K562 (cell line): ENCODE data around the gene RALY. TPM values are rescaled to one million over a fixed set of nuclear protein-coding genes. Genes with fewer than 3 reads are reported as not detected.
A peak's percentile ranks its signal among the peaks of the same experiment; 100 is the strongest.

ENCODE experiments used
- E2F6 ChIP-seq, 2 experiments: IDR thresholded peaks; 2 replicates each; pipeline ENCODE4 v1.6.1; 2011; ENCODE audit warnings: borderline replicate concordance in 1 of 2, control low read depth in 1 of 2, low read depth in 1 of 2, low read length in 1 of 2, mild to moderate bottlenecking in 1 of 2, mixed read lengths in 1 of 2, moderate library complexity in 1 of 2; ENCODE audit not compliant: insufficient read depth in 1 of 2, insufficient read length in 1 of 2, poor library complexity in 1 of 2, severe bottlenecking in 1 of 2; ENCODE audit errors: extremely low read depth in 1 of 2
- ELF1 ChIP-seq: fragments of 200-800 bp; sonication (Bioruptor generic); IDR thresholded peaks from 2 replicates; pipeline ENCODE4 v1.6.1; 2016; ENCODE audit warnings: missing genetic modification characterization, missing compliant biosample characterization
- FOXP4 ChIP-seq: sonication (generic); formaldehyde crosslinking; IDR thresholded peaks from 2 replicates; pipeline ENCODE4 v1.8.0; 2022; ENCODE audit warnings: mild to moderate bottlenecking, missing genetic modification reagents, borderline replicate concordance
- HDAC3 ChIP-seq: fragments of 450-650 bp; IDR thresholded peaks from 2 replicates; pipeline ENCODE4 v1.6.1; 2018; ENCODE audit warnings: borderline replicate concordance, mild to moderate bottlenecking, moderate library complexity; ENCODE audit not compliant: partially characterized antibody
- HNRNPLL ChIP-seq: fragments of 200-400 bp; formaldehyde crosslinking; IDR thresholded peaks from 2 replicates; pipeline ENCODE4 v1.6.1; 2017; ENCODE audit warnings: low read length, low read depth, mild to moderate bottlenecking; ENCODE audit not compliant: poor library complexity, severe bottlenecking
- MCM5 ChIP-seq: fragments of 450-650 bp; IDR thresholded peaks from 2 replicates; pipeline ENCODE4 v1.6.1; 2016; ENCODE audit warnings: low read depth
- MYNN ChIP-seq, 2 experiments: sonication (generic); formaldehyde crosslinking in 1 of 2; IDR thresholded peaks; 2 replicates each; pipeline versions ENCODE4 v1.5.0 to v1.6.1; 2016 to 2020; ENCODE audit warnings: antibody characterized with exemption in 1 of 2, missing genetic modification reagents in 1 of 2
- RAD21 ChIP-seq, 2 experiments: fragments of 250-450 bp in 1 of 2; fragments of 450-650 bp in 1 of 2; sonication (Bioruptor Pico) in 1 of 2; formaldehyde crosslinking in 1 of 2; IDR thresholded peaks in 1 of 2; conservative IDR thresholded peaks in 1 of 2; 2 replicates each; pipeline versions ENCODE4 v1.4.0 to v1.8.0; 2020 to 2022; ENCODE audit warnings: mild to moderate bottlenecking in 2 of 2, moderate library complexity in 1 of 2
- SIN3A ChIP-seq, 2 experiments: fragments of 150-350 bp in 1 of 2; IDR thresholded peaks; 2 replicates each; pipeline ENCODE4 v1.6.1; 2011 to 2016; ENCODE audit warnings: borderline replicate concordance in 2 of 2, low read depth in 2 of 2, low read length in 2 of 2, mild to moderate bottlenecking in 2 of 2, moderate library complexity in 2 of 2; ENCODE audit not compliant: control insufficient read depth in 1 of 2
- SMARCB1 ChIP-seq: IDR thresholded peaks from 2 replicates; pipeline ENCODE4 v1.6.1; 2011; ENCODE audit warnings: improper control_type of control experiment, low read depth; ENCODE audit not compliant: insufficient read length
- SMC3 ChIP-seq: conservative IDR thresholded peaks from 2 replicates; pipeline ENCODE4 v1.6.1; 2011; ENCODE audit warnings: low read depth, low read length, improper control_type of control experiment; ENCODE audit not compliant: insufficient read depth
- SRF ChIP-seq, 2 experiments: fragments of 250-450, 450-650 bp in 1 of 2; sonication (Bioruptor Pico) in 1 of 2; sonication (generic) in 1 of 2; formaldehyde crosslinking; IDR thresholded peaks; 2 replicates each; pipeline versions ENCODE4 v1.5.0 to v1.5.1; 2020 to 2022; ENCODE audit warnings: mild to moderate bottlenecking in 1 of 2, missing genetic modification reagents in 1 of 2
- STAG1 ChIP-seq: sonication (generic); formaldehyde crosslinking; IDR thresholded peaks from 2 replicates; pipeline ENCODE4 v1.5.0; 2020; ENCODE audit warnings: missing genetic modification reagents, borderline replicate concordance
- VEZF1 ChIP-seq: fragments of 200-800 bp; sonication (Bioruptor generic); IDR thresholded peaks from 2 replicates; pipeline ENCODE4 v1.6.1; 2017; ENCODE audit warnings: missing genetic modification characterization, missing compliant biosample characterization
- ZNF57 ChIP-seq: fragments of 450-650 bp; formaldehyde crosslinking; IDR thresholded peaks from 2 replicates; pipeline ENCODE4 v1.4.0; 2020; ENCODE audit warnings: mild to moderate bottlenecking, moderate library complexity
- ZNF740 ChIP-seq, 3 experiments: fragments of 200-800 bp in 1 of 3; sonication (Bioruptor generic) in 1 of 3; sonication (generic) in 1 of 3; formaldehyde crosslinking in 1 of 3; IDR thresholded peaks; 2 replicates each; pipeline versions ENCODE4 v1.6.1 to v1.8.0; 2016 to 2022; ENCODE audit warnings: mild to moderate bottlenecking in 2 of 3, missing compliant biosample characterization in 2 of 3, missing genetic modification characterization in 2 of 3, missing genetic modification reagents in 1 of 3
- polyA plus RNA-seq, 8 experiments: library from polyadenylated mRNA; depleted of rRNA in 4 of 8; stranded (reverse) in 5 of 8; unstranded in 3 of 8; fragments of >200 nt; fragmentation: Nextera tagmentation in 2 of 8; fragmentation: Illumina TruSeq in 1 of 8; extraction: Ambion mirVana in 2 of 8; extraction: Trizol in 1 of 8; gene quantifications; 2 replicates each; pipeline versions ENCODE4 v1.2.1 to v1.2.3, GENCODE V29; 2011 to 2014; ENCODE audit warnings: inconsistent platforms in 1 of 8, missing spikeins in 1 of 8
- total RNA-seq, 7 experiments: library from RNA; depleted of rRNA in 6 of 7; stranded (reverse); fragments of >200 nt in 6 of 7; fragmentation: Illumina TruSeq in 2 of 7; extraction: Trizol in 2 of 7; gene quantifications; 2 replicates each; pipeline versions ENCODE4 v1.2.1 to v1.2.3, GENCODE V29; 2011 to 2021; ENCODE audit warnings: low replicate concordance in 1 of 7
- TF ChIP-seq, protein P1 (sequence below): sonication (generic); formaldehyde crosslinking; IDR thresholded peaks from 2 replicates; pipeline ENCODE4 v1.8.1; 2023; ENCODE audit warnings: mild to moderate bottlenecking, missing genetic modification reagents

The RALY gene
- total and polyA plus RNA-seq, 9 of the 15 experiments (the other 6 are each of a cell fraction or from before 2014, with no cell fraction given): 0.80 to 207 (median 128) TPM

GRCh38 chr20:34112600-34113101 lies 118.9 kb downstream of the RALY start (continued):
- TF ChIP-seq E2F6 (IDR thresholded peaks at IDR 0.05; ENCODE audit: borderline replicate concordance in 1 of 2, extremely low read depth in 1 of 2, insufficient read depth in 1 of 2, insufficient read length in 1 of 2, low read depth in 1 of 2, low read length in 1 of 2, poor library complexity in 1 of 2, severe bottlenecking in 1 of 2) (no peak), STAG1 (no peak), MCM5 (no peak), ELF1 (tag) (peak; percentile 8), SIN3A (IDR thresholded peaks at IDR 0.05; ENCODE audit: borderline replicate concordance in 2 of 2, control insufficient read depth in 1 of 2, low read depth in 2 of 2, low read length in 2 of 2) (peak in 1 of 2 experiments; percentile 7; a peak in 2 of 4 replicates), SRF (CRISPR knock-in tag; IDR thresholded peaks at IDR 0.05) (no peak), ZNF57 (CRISPR knock-in tag) (no peak), VEZF1 (CRISPR knock-in tag) (no peak), MYNN (IDR thresholded peaks at IDR 0.05) (no peak), MYNN (CRISPR knock-in tag; IDR thresholded peaks at IDR 0.05) (no peak), SMC3 (no peak), RAD21 (CRISPR knock-in tag; conservative IDR thresholded peaks at IDR 0.05 in 1 of 2, IDR thresholded peaks at IDR 0.05 in 1 of 2) (no peak), FOXP4 (CRISPR knock-in tag) (0 out of 2 replicates have a peak, but pooled peaks have one; percentile 36), HDAC3 (peak; percentile 52), SMARCB1 (no peak), HNRNPLL (peak; percentile 69), ZNF740 (CRISPR knock-in tag; IDR thresholded peaks at IDR 0.05) (no peak), ZNF740 (tag; IDR thresholded peaks at IDR 0.05) (no peak)
- TF ChIP-seq, protein P1, sequence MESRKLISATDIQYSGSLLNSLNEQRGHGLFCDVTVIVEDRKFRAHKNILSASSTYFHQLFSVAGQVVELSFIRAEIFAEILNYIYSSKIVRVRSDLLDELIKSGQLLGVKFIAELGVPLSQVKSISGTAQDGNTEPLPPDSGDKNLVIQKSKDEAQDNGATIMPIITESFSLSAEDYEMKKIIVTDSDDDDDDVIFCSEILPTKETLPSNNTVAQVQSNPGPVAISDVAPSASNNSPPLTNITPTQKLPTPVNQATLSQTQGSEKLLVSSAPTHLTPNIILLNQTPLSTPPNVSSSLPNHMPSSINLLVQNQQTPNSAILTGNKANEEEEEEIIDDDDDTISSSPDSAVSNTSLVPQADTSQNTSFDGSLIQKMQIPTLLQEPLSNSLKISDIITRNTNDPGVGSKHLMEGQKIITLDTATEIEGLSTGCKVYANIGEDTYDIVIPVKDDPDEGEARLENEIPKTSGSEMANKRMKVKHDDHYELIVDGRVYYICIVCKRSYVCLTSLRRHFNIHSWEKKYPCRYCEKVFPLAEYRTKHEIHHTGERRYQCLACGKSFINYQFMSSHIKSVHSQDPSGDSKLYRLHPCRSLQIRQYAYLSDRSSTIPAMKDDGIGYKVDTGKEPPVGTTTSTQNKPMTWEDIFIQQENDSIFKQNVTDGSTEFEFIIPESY (CRISPR knock-in tag): no peak
